ENCODE measurements around the gene ERI3. TPM values are rescaled to one million over a fixed set of nuclear protein-coding genes. Genes with fewer than 3 reads are reported as not detected.

ERI3 gene
- total and polyA plus RNA-seq, 2 of the 13 experiments (the other 11 are each of a cell fraction or from before 2014, with no cell fraction given) = 35.6 to 35.9 TPM

DNA sequence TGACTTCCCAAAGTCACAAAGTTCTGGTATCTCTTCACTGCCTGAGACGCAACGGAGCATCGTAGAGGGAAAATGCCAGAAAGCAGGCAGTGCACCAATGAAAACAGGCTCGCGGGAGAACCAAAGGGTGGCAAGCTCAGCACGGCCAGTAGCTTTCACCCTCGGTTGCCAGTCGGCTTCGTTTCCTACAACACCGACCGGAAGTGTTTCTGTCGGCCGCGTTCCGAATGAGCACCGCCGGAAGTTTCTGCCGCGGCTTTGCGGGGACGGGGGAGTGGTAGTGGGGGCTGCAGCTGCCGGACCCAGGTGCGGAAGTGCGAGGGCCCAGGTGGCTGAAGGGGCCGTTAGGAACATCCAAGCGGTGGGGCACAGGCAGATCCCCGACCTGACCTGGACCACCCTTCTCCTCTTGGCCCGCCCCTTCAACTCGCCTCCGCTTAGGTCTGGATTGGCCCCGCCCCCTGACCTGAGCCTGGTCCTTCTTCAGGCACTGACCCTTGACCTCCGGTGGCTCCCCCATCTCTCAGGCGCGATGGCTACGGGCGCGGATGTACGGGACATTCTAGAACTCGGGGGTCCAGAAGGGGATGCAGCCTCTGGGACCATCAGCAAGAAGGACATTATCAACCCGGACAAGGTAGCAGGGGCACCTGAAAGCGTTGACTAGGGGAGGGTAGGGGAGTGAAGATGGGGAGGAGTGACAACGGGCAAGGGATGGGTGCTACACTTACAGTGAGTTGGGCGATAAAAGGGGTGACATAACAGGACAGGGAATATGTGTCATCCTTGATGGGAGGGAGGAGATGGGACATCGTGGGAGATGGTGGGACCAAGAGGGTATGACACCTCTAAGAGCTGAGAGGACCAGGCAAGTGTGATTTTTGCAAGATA lies 141.6 kb downstream of the ERI3 start, which contains the start of gene DMAP1 (continued):
- TF ChIP-seq, protein P1, sequence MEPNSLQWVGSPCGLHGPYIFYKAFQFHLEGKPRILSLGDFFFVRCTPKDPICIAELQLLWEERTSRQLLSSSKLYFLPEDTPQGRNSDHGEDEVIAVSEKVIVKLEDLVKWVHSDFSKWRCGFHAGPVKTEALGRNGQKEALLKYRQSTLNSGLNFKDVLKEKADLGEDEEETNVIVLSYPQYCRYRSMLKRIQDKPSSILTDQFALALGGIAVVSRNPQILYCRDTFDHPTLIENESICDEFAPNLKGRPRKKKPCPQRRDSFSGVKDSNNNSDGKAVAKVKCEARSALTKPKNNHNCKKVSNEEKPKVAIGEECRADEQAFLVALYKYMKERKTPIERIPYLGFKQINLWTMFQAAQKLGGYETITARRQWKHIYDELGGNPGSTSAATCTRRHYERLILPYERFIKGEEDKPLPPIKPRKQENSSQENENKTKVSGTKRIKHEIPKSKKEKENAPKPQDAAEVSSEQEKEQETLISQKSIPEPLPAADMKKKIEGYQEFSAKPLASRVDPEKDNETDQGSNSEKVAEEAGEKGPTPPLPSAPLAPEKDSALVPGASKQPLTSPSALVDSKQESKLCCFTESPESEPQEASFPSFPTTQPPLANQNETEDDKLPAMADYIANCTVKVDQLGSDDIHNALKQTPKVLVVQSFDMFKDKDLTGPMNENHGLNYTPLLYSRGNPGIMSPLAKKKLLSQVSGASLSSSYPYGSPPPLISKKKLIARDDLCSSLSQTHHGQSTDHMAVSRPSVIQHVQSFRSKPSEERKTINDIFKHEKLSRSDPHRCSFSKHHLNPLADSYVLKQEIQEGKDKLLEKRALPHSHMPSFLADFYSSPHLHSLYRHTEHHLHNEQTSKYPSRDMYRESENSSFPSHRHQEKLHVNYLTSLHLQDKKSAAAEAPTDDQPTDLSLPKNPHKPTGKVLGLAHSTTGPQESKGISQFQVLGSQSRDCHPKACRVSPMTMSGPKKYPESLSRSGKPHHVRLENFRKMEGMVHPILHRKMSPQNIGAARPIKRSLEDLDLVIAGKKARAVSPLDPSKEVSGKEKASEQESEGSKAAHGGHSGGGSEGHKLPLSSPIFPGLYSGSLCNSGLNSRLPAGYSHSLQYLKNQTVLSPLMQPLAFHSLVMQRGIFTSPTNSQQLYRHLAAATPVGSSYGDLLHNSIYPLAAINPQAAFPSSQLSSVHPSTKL (CRISPR knock-in tag; IDR thresholded peaks at IDR 0.05) = peak; percentile 71
- TF ChIP-seq HMG20A (CRISPR knock-in tag; IDR thresholded peaks at IDR 0.05; ENCODE audit: borderline replicate concordance) (0 out of 2 replicates have a peak, but pooled peaks have one; percentile 26), NFKBIZ (CRISPR knock-in tag; IDR thresholded peaks at IDR 0.05) (no peak), ZBTB8A (CRISPR knock-in tag; IDR thresholded peaks at IDR 0.05; ENCODE audit: borderline replicate concordance, low read depth) (no peak), PAWR (CRISPR knock-in tag; IDR thresholded peaks at IDR 0.05; ENCODE audit: borderline replicate concordance) (no peak), NCOA1 (CRISPR knock-in tag; IDR thresholded peaks at IDR 0.05) (peak; percentile 61; the same call in 1 of the 2 replicates), ZSCAN22 (CRISPR knock-in tag; IDR thresholded peaks at IDR 0.05) (no peak), GTF2F1 (IDR thresholded peaks at IDR 0.05; ENCODE audit: low read length) (no peak), SP2 (CRISPR knock-in tag; IDR thresholded peaks at IDR 0.05) (peak; percentile 65), ZFP41 (CRISPR knock-in tag; IDR thresholded peaks at IDR 0.05; ENCODE audit: borderline replicate concordance) (no peak), AGO2 (optimal IDR thresholded peaks at IDR 0.05; ENCODE audit: low read depth, low read length) (peak; percentile 61), STAT5B (CRISPR knock-in tag; IDR thresholded peaks at IDR 0.05) (0 out of 2 replicates have a peak, but pooled peaks have one; percentile 67), HNF4A (CRISPR knock-in tag; IDR thresholded peaks at IDR 0.05) (peak; percentile 56), MIER2 (CRISPR knock-in tag; IDR thresholded peaks at IDR 0.05) (peak; percentile 75), POLR2G (IDR thresholded peaks at IDR 0.05; ENCODE audit: low read depth, low read length) (peak; percentile 81), ZNF614 (CRISPR knock-in tag; IDR thresholded peaks at IDR 0.05; ENCODE audit: borderline replicate concordance) (peak; percentile 98)
- TF ChIP-seq, protein P2, sequence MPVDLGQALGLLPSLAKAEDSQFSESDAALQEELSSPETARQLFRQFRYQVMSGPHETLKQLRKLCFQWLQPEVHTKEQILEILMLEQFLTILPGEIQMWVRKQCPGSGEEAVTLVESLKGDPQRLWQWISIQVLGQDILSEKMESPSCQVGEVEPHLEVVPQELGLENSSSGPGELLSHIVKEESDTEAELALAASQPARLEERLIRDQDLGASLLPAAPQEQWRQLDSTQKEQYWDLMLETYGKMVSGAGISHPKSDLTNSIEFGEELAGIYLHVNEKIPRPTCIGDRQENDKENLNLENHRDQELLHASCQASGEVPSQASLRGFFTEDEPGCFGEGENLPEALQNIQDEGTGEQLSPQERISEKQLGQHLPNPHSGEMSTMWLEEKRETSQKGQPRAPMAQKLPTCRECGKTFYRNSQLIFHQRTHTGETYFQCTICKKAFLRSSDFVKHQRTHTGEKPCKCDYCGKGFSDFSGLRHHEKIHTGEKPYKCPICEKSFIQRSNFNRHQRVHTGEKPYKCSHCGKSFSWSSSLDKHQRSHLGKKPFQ (CRISPR knock-in tag; IDR thresholded peaks at IDR 0.05; ENCODE audit: insufficient replicate concordance) = peak; percentile 62
- TF ChIP-seq, protein P3, sequence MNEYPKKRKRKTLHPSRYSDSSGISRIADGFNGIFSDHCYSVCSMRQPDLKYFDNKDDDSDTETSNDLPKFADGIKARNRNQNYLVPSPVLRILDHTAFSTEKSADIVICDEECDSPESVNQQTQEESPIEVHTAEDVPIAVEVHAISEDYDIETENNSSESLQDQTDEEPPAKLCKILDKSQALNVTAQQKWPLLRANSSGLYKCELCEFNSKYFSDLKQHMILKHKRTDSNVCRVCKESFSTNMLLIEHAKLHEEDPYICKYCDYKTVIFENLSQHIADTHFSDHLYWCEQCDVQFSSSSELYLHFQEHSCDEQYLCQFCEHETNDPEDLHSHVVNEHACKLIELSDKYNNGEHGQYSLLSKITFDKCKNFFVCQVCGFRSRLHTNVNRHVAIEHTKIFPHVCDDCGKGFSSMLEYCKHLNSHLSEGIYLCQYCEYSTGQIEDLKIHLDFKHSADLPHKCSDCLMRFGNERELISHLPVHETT (CRISPR knock-in tag; conservative IDR thresholded peaks at IDR 0.05) = peak; percentile 75; the same call in 1 of the 2 replicates
- TF ChIP-seq, protein P4, sequence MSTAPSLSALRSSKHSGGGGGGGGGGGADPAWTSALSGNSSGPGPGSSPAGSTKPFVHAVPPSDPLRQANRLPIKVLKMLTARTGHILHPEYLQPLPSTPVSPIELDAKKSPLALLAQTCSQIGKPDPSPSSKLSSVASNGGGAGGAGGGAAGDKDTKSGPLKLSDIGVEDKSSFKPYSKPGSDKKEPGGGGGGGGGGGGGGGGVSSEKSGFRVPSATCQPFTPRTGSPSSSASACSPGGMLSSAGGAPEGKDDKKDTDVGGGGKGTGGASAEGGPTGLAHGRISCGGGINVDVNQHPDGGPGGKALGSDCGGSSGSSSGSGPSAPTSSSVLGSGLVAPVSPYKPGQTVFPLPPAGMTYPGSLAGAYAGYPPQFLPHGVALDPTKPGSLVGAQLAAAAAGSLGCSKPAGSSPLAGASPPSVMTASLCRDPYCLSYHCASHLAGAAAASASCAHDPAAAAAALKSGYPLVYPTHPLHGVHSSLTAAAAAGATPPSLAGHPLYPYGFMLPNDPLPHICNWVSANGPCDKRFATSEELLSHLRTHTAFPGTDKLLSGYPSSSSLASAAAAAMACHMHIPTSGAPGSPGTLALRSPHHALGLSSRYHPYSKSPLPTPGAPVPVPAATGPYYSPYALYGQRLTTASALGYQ (CRISPR knock-in tag; IDR thresholded peaks at IDR 0.05) = peak; percentile 78
